Keratinocyte (primary cell): ENCODE measurements around the gene NIPBL. TPM values are rescaled to one million over a fixed set of nuclear protein-coding genes. Genes with fewer than 3 reads are reported as not detected.
A peak's percentile ranks its signal among the peaks of the same experiment; 100 is the strongest.

Experiments used
- DNase-seq: peaks from one replicate; pipeline ENCODE4 v3.0.0-alpha.2; 2011; ENCODE audit warnings: low read depth, missing footprints, low spot score
- FAIRE-seq: peaks from 2 replicates; lab custom pipeline; 2011; peaks lifted over from hg19 to GRCh38; lab: Jason Lieb, UNC
- H2AFZ ChIP-seq: 2 replicates; pipeline ENCODE4 v1.6.0; 2012; ENCODE audit warnings: low read length, control low read depth, inconsistent platforms; ENCODE audit not compliant: control insufficient read depth
- H3K27ac ChIP-seq: 2 replicates; pipeline ENCODE4 v1.5.1; 2011; ENCODE audit warnings: low read length; ENCODE audit not compliant: control insufficient read depth, insufficient read depth
- H3K27me3 ChIP-seq: 3 replicates; pipeline ENCODE4 v1.6.0; 2011; ENCODE audit warnings: low read length; ENCODE audit not compliant: control insufficient read depth, insufficient read depth; ENCODE audit errors: extremely low read depth
- H3K36me3 ChIP-seq, 2 experiments: 2 replicates in 1 of 2; 3 replicates in 1 of 2; pipeline ENCODE4 v1.5.1; 2011; ENCODE audit warnings: low read length in 2 of 2, mild to moderate bottlenecking in 1 of 2; ENCODE audit not compliant: control insufficient read depth in 2 of 2, insufficient read depth in 2 of 2; ENCODE audit errors: extremely low read depth in 1 of 2
- H3K4me1 ChIP-seq: 3 replicates; pipeline ENCODE4 v1.5.1; 2011; ENCODE audit warnings: low read length; ENCODE audit not compliant: control insufficient read depth, insufficient read depth; ENCODE audit errors: extremely low read depth
- H3K4me2 ChIP-seq: 3 replicates; pipeline ENCODE4 v1.6.0; 2011; ENCODE audit warnings: low read depth, low read length; ENCODE audit not compliant: control insufficient read depth, insufficient read depth; ENCODE audit errors: extremely low read depth
- H3K4me3 ChIP-seq, 3 experiments: fragments of 200-600 bp in 1 of 3; sonication (generic) in 1 of 3; 2 replicates in 2 of 3; 3 replicates in 1 of 3; pipeline ENCODE4 v1.5.1; 2011 to 2016; ENCODE audit warnings: low read length in 3 of 3, mild to moderate bottlenecking in 3 of 3, control low read depth in 2 of 3, inconsistent platforms in 1 of 3, low read depth in 1 of 3, mixed read lengths in 1 of 3, mixed run types in 1 of 3, moderate library complexity in 1 of 3; ENCODE audit not compliant: control insufficient read depth in 2 of 3, insufficient read depth in 2 of 3; ENCODE audit errors: extremely low read depth in 1 of 3
- H3K79me2 ChIP-seq: 2 replicates; pipeline ENCODE4 v1.6.0; 2012; ENCODE audit warnings: low read length; ENCODE audit not compliant: control insufficient read depth, insufficient read depth
- H3K9ac ChIP-seq: 3 replicates; pipeline ENCODE4 v1.6.0; 2011; ENCODE audit warnings: low read length; ENCODE audit not compliant: control insufficient read depth, insufficient read depth; ENCODE audit errors: extremely low read depth
- H3K9me1 ChIP-seq: 3 replicates; pipeline ENCODE4 v1.6.0; 2011; ENCODE audit warnings: low read length; ENCODE audit not compliant: control insufficient read depth, insufficient read depth; ENCODE audit errors: extremely low read depth
- H3K9me3 ChIP-seq: 2 replicates; pipeline ENCODE4 v1.5.1; 2012; ENCODE audit warnings: low read depth, low read length; ENCODE audit not compliant: control insufficient read depth
- H4K20me1 ChIP-seq: 3 replicates; pipeline ENCODE4 v1.6.0; 2011; ENCODE audit warnings: low read length; ENCODE audit not compliant: control insufficient read depth, insufficient read depth; ENCODE audit errors: extremely low read depth
- CTCF ChIP-seq, 3 experiments: IDR thresholded peaks in 1 of 3; conservative IDR thresholded peaks in 1 of 3; optimal IDR thresholded peaks in 1 of 3; 2 replicates in 2 of 3; 3 replicates in 1 of 3; pipeline versions ENCODE3 to v1.5.1; 2011; ENCODE audit warnings: low read length in 3 of 3, mild to moderate bottlenecking in 3 of 3, moderate library complexity in 2 of 3, control low read depth in 1 of 3, inconsistent platforms in 1 of 3; ENCODE audit not compliant: insufficient read depth in 2 of 3; ENCODE audit errors: extremely low read depth in 1 of 3
- EZH2 ChIP-seq: IDR thresholded peaks from one replicate; pipeline ENCODE4 v1.6.1; 2012; ENCODE audit warnings: inconsistent platforms, mild to moderate bottlenecking, low read length, moderate library complexity
- dilution Hi-C: fragments of 300-500 bp; cut with MboI; formaldehyde crosslinking; loops from one replicate; pipeline ENCODE4 v1.7.0; 2020; ENCODE audit warnings: low sequenced_read_pairs; ENCODE audit not compliant: extremely low pct_ligation_motif_present
- polyA plus RNA-seq, 5 experiments: library from polyadenylated mRNA; depleted of rRNA in 3 of 5; stranded (reverse) in 3 of 5; stranded (forward) in 1 of 5; unstranded in 1 of 5; fragments of >200 nt; gene quantifications; 1 replicate in 1 of 5; 2 replicates in 3 of 5; 3 replicates in 1 of 5; pipeline versions ENCODE4 v1.2.1 to v1.2.3, GENCODE V29; 2011 to 2012; ENCODE audit warnings: missing spikeins in 2 of 5, low read depth in 1 of 5, low replicate concordance in 1 of 5

NIPBL gene
- polyA plus RNA-seq, 1 donor (not counting 4 experiments of a cell fraction or from before 2014, with no cell fraction given): 23.4 TPM

GRCh38 chr5:36874465-36874864 lies 2.1 kb upstream of the NIPBL start:
- H3K36me3 ChIP-seq: no peaks in the 10 kb centered on the region
- DNase-seq (no peak), FAIRE-seq (no peak)
- H3K4me1 ChIP-seq: peaks cover 8% of the 10 kb centered on the region
- no peaks in the 10 kb centered on the region for H3K9me3 ChIP-seq
- dilution Hi-C loops: no loop called here
- no peak overlapping the region for H2AFZ ChIP-seq
- TF ChIP-seq EZH2: no peak
- no peak for TF ChIP-seq CTCF (optimal IDR thresholded peaks at IDR 0.05 in 1 of 3, IDR thresholded peaks at IDR 0.05 in 1 of 3, conservative IDR thresholded peaks at IDR 0.05 in 1 of 3; ENCODE audit: extremely low read depth in 1 of 3, insufficient read depth in 2 of 3, low read length in 3 of 3)
- H3K9me1 ChIP-seq: no peaks in the 10 kb centered on the region
- peaks cover 4% of the 10 kb centered on the region for H4K20me1 ChIP-seq
- peak overlapping the region; percentile 97 for H3K9ac ChIP-seq
- peak overlapping the region; percentile 95 to 98 (median 95) for H3K4me3 ChIP-seq
- peaks cover 80% of the 10 kb centered on the region for H3K79me2 ChIP-seq
- peak overlapping the region; percentile 21 for H3K27ac ChIP-seq
- H3K27me3 ChIP-seq: no peaks in the 10 kb centered on the region
- H3K4me2 ChIP-seq: peak overlapping the region; percentile 79

GRCh38 chr5:36875051-36875789 lies 1.3 kb upstream of the NIPBL start:
- FAIRE-seq (no peak), DNase-seq (no peak)
- Histone ChIP-seq H3K9me1 (no peaks in the 10 kb centered on the region), H3K79me2 (peaks cover 88% of the 10 kb centered on the region), H4K20me1 (peaks cover 4% of the 10 kb centered on the region), H3K9me3 (no peaks in the 10 kb centered on the region), H3K27ac (peak overlapping the region; percentile 88), H3K4me2 (peak overlapping the region; percentile 79), H3K4me1 (peaks cover 11% of the 10 kb centered on the region), H3K36me3 (no peaks in the 10 kb centered on the region), H3K9ac (peak overlapping the region; percentile 97), H3K27me3 (no peaks in the 10 kb centered on the region), H3K4me3 (peak overlapping the region; percentile 95 to 98 (median 95)), H2AFZ (peak overlapping the region; percentile 61)
- dilution Hi-C loops: no loop called here
- TF ChIP-seq EZH2 (no peak), CTCF (optimal IDR thresholded peaks at IDR 0.05 in 1 of 3, IDR thresholded peaks at IDR 0.05 in 1 of 3, conservative IDR thresholded peaks at IDR 0.05 in 1 of 3; ENCODE audit: extremely low read depth in 1 of 3, insufficient read depth in 2 of 3, low read length in 3 of 3) (no peak)
